Measurements from ENCODE around the gene IRAK2. TPM values are rescaled to one million over a fixed set of nuclear protein-coding genes. Genes with fewer than 3 reads are reported as not detected.

Gene IRAK2
- total RNA-seq, 1 donor from 2014 or later, result 1.5 TPM

DNA sequence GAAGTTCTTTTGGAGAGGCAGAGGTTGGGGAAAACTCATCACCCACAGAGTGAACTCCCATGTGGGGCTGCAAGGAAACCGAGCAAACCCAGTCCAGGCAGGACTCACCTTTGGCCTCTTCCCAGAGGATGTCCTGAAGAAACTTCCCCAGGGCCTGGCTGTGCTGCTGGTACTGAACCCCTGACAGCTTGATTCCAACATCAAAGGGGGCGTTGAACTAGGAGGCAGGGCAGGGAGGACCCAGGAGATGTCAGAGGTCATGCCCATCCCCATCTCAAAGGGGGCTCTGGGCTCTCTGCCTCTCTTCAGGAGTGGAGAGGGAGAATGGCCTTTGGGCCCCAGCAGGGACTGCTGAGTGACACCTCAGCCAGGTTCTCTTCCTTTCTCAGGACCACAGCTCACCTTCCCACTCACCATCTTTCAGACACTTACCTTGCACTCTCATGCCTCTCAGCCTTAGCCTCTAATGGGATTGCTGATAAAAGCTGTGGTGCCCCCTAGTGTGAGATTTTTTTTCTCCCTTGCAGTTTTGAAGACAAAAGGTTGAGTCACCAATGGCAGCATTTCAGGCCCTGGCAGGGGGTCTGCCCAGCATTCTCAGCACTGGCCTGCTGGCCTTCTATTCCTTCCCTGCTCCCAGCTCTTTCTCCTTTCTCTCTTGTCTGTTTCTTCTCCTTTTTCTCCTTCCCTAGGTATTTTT is 122.0 kb downstream of the IRAK2 start:
- H3K27me3 Mint-ChIP-seq (ENCODE audit: unreplicated experiment), result no peaks in the 10 kb centered on the region
- DNase-seq (ENCODE audit: extremely low spot score, unreplicated experiment), result no peak
- H3K27ac Mint-ChIP-seq (ENCODE audit: unreplicated experiment), result peak overlapping the region; percentile 46
- no peak overlapping the region for H3K4me3 Mint-ChIP-seq (ENCODE audit: unreplicated experiment)
- no peaks in the 10 kb centered on the region for H3K9me3 Mint-ChIP-seq (ENCODE audit: unreplicated experiment)
- peaks cover 7% of the 10 kb centered on the region for H3K36me3 Mint-ChIP-seq (ENCODE audit: unreplicated experiment)
- peaks cover 19% of the 10 kb centered on the region for H3K4me1 Mint-ChIP-seq (ENCODE audit: unreplicated experiment)
- TF ChIP-seq, protein P1, sequence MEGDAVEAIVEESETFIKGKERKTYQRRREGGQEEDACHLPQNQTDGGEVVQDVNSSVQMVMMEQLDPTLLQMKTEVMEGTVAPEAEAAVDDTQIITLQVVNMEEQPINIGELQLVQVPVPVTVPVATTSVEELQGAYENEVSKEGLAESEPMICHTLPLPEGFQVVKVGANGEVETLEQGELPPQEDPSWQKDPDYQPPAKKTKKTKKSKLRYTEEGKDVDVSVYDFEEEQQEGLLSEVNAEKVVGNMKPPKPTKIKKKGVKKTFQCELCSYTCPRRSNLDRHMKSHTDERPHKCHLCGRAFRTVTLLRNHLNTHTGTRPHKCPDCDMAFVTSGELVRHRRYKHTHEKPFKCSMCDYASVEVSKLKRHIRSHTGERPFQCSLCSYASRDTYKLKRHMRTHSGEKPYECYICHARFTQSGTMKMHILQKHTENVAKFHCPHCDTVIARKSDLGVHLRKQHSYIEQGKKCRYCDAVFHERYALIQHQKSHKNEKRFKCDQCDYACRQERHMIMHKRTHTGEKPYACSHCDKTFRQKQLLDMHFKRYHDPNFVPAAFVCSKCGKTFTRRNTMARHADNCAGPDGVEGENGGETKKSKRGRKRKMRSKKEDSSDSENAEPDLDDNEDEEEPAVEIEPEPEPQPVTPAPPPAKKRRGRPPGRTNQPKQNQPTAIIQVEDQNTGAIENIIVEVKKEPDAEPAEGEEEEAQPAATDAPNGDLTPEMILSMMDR (IDR thresholded peaks at IDR 0.05), result no peak

DNA sequence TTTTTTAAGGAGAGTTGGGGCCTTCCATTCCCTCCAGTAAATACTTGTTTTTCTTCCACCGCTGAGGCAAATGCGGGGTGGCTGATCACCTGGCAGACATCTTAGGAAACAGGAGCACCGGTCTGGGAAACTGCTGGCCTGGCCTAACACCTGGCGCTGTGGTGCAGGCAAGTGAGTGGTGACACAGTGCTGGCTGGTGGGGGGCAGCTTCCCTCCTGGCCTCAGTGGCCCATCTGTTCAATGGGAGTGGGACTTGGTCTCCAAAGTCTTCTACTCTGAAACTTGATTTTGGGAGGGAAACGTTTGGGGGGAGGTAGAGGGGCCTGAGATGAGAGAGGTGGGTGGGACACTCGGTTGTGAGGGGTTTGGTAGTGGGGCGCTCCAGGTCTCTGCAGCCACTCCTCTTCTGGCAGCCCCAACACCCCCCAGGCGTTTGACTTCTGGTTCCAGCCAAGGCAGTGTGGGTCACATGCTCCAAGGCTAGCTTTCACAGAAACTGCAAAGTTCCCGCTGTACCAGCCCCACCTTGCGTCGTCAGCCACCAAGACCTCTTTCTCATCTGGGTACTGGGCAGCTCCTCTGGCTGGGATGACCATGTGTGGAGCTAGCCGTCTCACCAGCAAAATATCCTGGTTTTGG is 123.3 kb downstream of the IRAK2 start:
- Mint-ChIP-seq H3K27ac (ENCODE audit: unreplicated experiment) (no peak overlapping the region), H3K4me1 (ENCODE audit: unreplicated experiment) (peaks cover 17% of the 10 kb centered on the region), H3K27me3 (ENCODE audit: unreplicated experiment) (no peaks in the 10 kb centered on the region), H3K9me3 (ENCODE audit: unreplicated experiment) (no peaks in the 10 kb centered on the region), H3K36me3 (ENCODE audit: unreplicated experiment) (peaks cover 10% of the 10 kb centered on the region), H3K4me3 (ENCODE audit: unreplicated experiment) (no peak overlapping the region)
- TF ChIP-seq, protein P1 (IDR thresholded peaks at IDR 0.05), result no peak
- no peak for DNase-seq (ENCODE audit: extremely low spot score, unreplicated experiment)

DNA sequence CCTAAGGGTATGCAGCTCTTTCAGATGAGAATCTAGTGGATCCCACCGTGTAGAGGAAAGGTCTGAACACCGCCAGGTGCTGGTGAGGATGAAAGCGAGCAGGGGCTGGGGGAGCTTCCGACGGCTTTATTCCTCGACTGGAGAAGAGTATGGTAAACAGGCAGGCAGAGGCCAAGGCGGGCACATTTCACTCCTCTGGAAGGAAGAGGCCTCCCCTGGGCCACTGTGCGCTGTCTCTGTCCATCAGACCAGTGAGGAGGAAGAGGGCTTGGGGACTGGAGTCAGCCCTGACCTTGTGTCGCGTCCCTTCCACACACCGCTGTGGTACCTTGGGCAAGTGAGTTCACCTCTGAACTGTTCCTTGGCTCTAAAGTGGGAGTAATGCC is 123.8 kb downstream of the IRAK2 start:
- no peaks in the 10 kb centered on the region for H3K27me3 Mint-ChIP-seq (ENCODE audit: unreplicated experiment)
- no peaks in the 10 kb centered on the region for H3K9me3 Mint-ChIP-seq (ENCODE audit: unreplicated experiment)
- H3K27ac Mint-ChIP-seq (ENCODE audit: unreplicated experiment), result no peak overlapping the region
- peaks cover 17% of the 10 kb centered on the region for H3K4me1 Mint-ChIP-seq (ENCODE audit: unreplicated experiment)
- H3K4me3 Mint-ChIP-seq (ENCODE audit: unreplicated experiment), result no peak overlapping the region
- TF ChIP-seq, protein P1 (IDR thresholded peaks at IDR 0.05), result no peak
- DNase-seq (ENCODE audit: extremely low spot score, unreplicated experiment), result no peak
- H3K36me3 Mint-ChIP-seq (ENCODE audit: unreplicated experiment), result peaks cover 10% of the 10 kb centered on the region

DNA sequence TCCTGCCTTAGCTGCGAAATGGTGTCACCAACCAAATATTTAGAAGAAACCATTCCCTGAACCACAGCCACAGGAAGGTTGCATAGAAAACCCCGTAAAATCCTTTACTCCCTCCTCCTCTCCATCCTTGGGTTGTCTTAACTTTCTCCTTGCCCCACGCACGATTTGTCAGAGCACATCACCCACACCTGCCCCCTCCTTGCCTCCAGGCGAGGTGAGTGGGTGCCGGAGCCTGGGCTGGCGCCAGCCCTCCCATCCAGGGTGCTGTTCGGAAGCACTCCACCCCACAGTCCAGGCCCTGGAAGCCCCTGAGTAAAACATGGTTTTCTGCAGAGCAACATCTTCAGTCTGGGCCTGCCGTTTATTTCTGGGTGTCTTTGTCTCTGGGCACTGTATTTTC is 124.4 kb downstream of the IRAK2 start:
- no peak for DNase-seq (ENCODE audit: extremely low spot score, unreplicated experiment)
- Mint-ChIP-seq H3K4me1 (ENCODE audit: unreplicated experiment) (peaks cover 17% of the 10 kb centered on the region), H3K9me3 (ENCODE audit: unreplicated experiment) (no peaks in the 10 kb centered on the region), H3K27ac (ENCODE audit: unreplicated experiment) (no peak overlapping the region), H3K27me3 (ENCODE audit: unreplicated experiment) (no peaks in the 10 kb centered on the region), H3K36me3 (ENCODE audit: unreplicated experiment) (peaks cover 10% of the 10 kb centered on the region), H3K4me3 (ENCODE audit: unreplicated experiment) (no peak overlapping the region)
- TF ChIP-seq, protein P1 (IDR thresholded peaks at IDR 0.05), result no peak

DNA sequence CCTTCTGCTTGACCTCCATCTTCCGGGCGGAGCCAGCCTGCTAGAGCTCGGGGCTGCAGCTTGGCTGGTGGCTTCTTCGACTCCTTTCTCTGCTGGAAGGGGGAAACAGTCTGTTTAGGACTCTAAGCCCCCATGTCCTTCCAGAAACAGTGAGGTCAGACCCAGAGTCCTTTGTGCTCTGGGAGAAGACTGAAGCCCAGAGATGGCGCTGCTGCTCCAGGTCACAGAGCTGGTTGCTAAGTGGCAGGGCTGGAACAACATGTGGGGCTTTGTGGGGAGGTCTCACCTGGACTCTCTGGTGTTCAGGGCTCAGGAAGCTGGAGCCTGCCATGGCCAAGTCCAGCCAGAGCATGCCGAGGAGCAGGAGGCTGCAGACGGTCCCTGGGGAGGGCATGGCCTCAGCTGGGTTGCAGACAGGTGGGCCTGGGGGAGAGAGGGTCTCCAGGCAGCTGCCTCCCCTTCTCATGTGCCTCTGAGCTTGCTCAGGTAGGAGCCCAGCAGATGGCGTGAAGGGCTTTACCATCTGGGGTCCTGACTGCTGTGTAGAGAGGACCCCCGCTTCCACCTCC is 125.2 kb downstream of the IRAK2 start:
- H3K4me1 Mint-ChIP-seq (ENCODE audit: unreplicated experiment), result peaks cover 17% of the 10 kb centered on the region
- no peaks in the 10 kb centered on the region for H3K9me3 Mint-ChIP-seq (ENCODE audit: unreplicated experiment)
- TF ChIP-seq, protein P1 (IDR thresholded peaks at IDR 0.05), result no peak
- no peak overlapping the region for H3K4me3 Mint-ChIP-seq (ENCODE audit: unreplicated experiment)
- no peak overlapping the region for H3K27ac Mint-ChIP-seq (ENCODE audit: unreplicated experiment)
- no peaks in the 10 kb centered on the region for H3K27me3 Mint-ChIP-seq (ENCODE audit: unreplicated experiment)
- peaks cover 14% of the 10 kb centered on the region for H3K36me3 Mint-ChIP-seq (ENCODE audit: unreplicated experiment)
- no peak for DNase-seq (ENCODE audit: extremely low spot score, unreplicated experiment)
